ENCODE measurements around the gene PPP2R1A.

Gene PPP2R1A

GRCh38 chr19:52189735-52190486 lies at the start of gene PPP2R1A:
TSS of gene PPP2R1A (plus strand) at chr19:52190052. CDS start at chr19:52190097, 45 bp downstream.
- DNase-seq (ENCODE audit: low spot score), result peak; percentile 99

GRCh38 chr19:52141203-52141602 lies 48.6 kb upstream of the PPP2R1A start:
- no peak for DNase-seq (ENCODE audit: low spot score)

- DNase-seq (ENCODE audit: low spot score), result no peak
Measured at GRCh38 chr19:52142001-52142595, 47.8 kb upstream of the PPP2R1A start.

GRCh38 chr19:52148256-52148655 lies 41.6 kb upstream of the PPP2R1A start:
- DNase-seq (ENCODE audit: low spot score), result no peak

- no peak for DNase-seq (ENCODE audit: low spot score)
Measured at GRCh38 chr19:52155596-52156359, 34.1 kb upstream of the PPP2R1A start.

- DNase-seq (ENCODE audit: low spot score), result no peak
Measured at GRCh38 chr19:52170304-52170703, 19.5 kb upstream of the PPP2R1A start.

- DNase-seq (ENCODE audit: low spot score), result peak; percentile 19
Measured at GRCh38 chr19:52170863-52171320, 19.0 kb upstream of the PPP2R1A start.

GRCh38 chr19:52171321-52172169 lies 18.3 kb upstream of the PPP2R1A start, which contains the start of gene ZNF836:
TSS of gene ZNF836 (minus strand) at chr19:52171621. CDS start at chr19:52168072, 3,549 bp downstream.
- peak; percentile 93 for DNase-seq (ENCODE audit: low spot score)

GRCh38 chr19:52172347-52172746 lies 17.5 kb upstream of the PPP2R1A start:
- no peak for DNase-seq (ENCODE audit: low spot score)

GRCh38 chr19:52176574-52176973 lies 13.3 kb upstream of the PPP2R1A start:
- no peak for DNase-seq (ENCODE audit: low spot score)

GRCh38 chr19:52187407-52187806 lies 2.4 kb upstream of the PPP2R1A start:
- no peak for DNase-seq (ENCODE audit: low spot score)

- DNase-seq (ENCODE audit: low spot score), result no peak
Measured at GRCh38 chr19:52188822-52189734, 774 bp upstream of the PPP2R1A start.

GRCh38 chr19:52190487-52191293 lies 838 bp downstream of the PPP2R1A start:
- DNase-seq (ENCODE audit: low spot score), result no peak

GRCh38 chr19:52191389-52191788 lies 1.5 kb downstream of the PPP2R1A start:
- DNase-seq (ENCODE audit: low spot score), result no peak

- DNase-seq (ENCODE audit: low spot score), result no peak
Measured at GRCh38 chr19:52191951-52192350, 2.1 kb downstream of the PPP2R1A start.

GRCh38 chr19:52196256-52196967 lies 6.6 kb downstream of the PPP2R1A start:
- no peak for DNase-seq (ENCODE audit: low spot score)

GRCh38 chr19:52197964-52198363 lies 8.1 kb downstream of the PPP2R1A start:
- DNase-seq (ENCODE audit: low spot score), result no peak

- no peak for DNase-seq (ENCODE audit: low spot score)
Measured at GRCh38 chr19:52198678-52199077, 8.8 kb downstream of the PPP2R1A start.

GRCh38 chr19:52200044-52200443 lies 10.2 kb downstream of the PPP2R1A start:
- no peak for DNase-seq (ENCODE audit: low spot score)

All from germinal center (tissue), 1 donor.